NCI-H146 treated with DMSO at 0.1 percent for 48 hours (cell line): ENCODE results near the gene SLC31A1.
"Not testable (repeated sequence)": the region's sequence is repeated elsewhere in the genome, so short reads cannot be mapped to it uniquely, and the experiment has no call there.

Experiments
- DNase-seq: peaks from one replicate; lab custom pipeline; 2025; ENCODE audit not compliant: unreplicated experiment; lab: John Stamatoyannopoulos, UW

SLC31A1 gene

GRCh38 chr9:113220467-113221002 is 809 bp upstream of the SLC31A1 start:
- DNase-seq, result no peak

- peak; percentile 1 for DNase-seq
Observed at GRCh38 chr9:113221800-113222481, 597 bp downstream of the SLC31A1 start.

GRCh38 chr9:113222482-113222841 is 1.1 kb downstream of the SLC31A1 start:
- DNase-seq, result no peak

GRCh38 chr9:113223963-113224362 is 2.6 kb downstream of the SLC31A1 start:
- DNase-seq, result no peak

GRCh38 chr9:113227436-113227835 is 6.1 kb downstream of the SLC31A1 start:
- no peak for DNase-seq

GRCh38 chr9:113228130-113228665 is 6.9 kb downstream of the SLC31A1 start:
- no peak for DNase-seq

- no peak for DNase-seq
Observed at GRCh38 chr9:113231701-113232100, 10.4 kb downstream of the SLC31A1 start.

- DNase-seq, result not testable (repeated sequence)
Observed at GRCh38 chr9:113235701-113236255, 14.4 kb downstream of the SLC31A1 start.

- DNase-seq, result no peak
Observed at GRCh38 chr9:113237026-113237425, 15.7 kb downstream of the SLC31A1 start.

- no peak for DNase-seq
Observed at GRCh38 chr9:113238202-113238858, 17.0 kb downstream of the SLC31A1 start.

- DNase-seq, result no peak
Observed at GRCh38 chr9:113238859-113239232, 17.5 kb downstream of the SLC31A1 start.

- no peak for DNase-seq
Observed at GRCh38 chr9:113241161-113241560, 19.8 kb downstream of the SLC31A1 start.

GRCh38 chr9:113244556-113244955 is 23.2 kb downstream of the SLC31A1 start:
- no peak for DNase-seq

- DNase-seq, result no peak
Observed at GRCh38 chr9:113245894-113246293, 24.6 kb downstream of the SLC31A1 start.

GRCh38 chr9:113246928-113247327 is 25.6 kb downstream of the SLC31A1 start:
- DNase-seq, result no peak

GRCh38 chr9:113247640-113248039 is 26.3 kb downstream of the SLC31A1 start:
- no peak for DNase-seq

- not testable (repeated sequence) for DNase-seq
Observed at GRCh38 chr9:113249661-113250060, 28.3 kb downstream of the SLC31A1 start.

- no peak for DNase-seq
Observed at GRCh38 chr9:113250807-113251206, 29.5 kb downstream of the SLC31A1 start.

GRCh38 chr9:113254991-113255390 is 33.6 kb downstream of the SLC31A1 start:
- no peak for DNase-seq

GRCh38 chr9:113255438-113255837 is 34.1 kb downstream of the SLC31A1 start:
- DNase-seq, result no peak

- DNase-seq, result no peak
Observed at GRCh38 chr9:113257863-113258262, 36.5 kb downstream of the SLC31A1 start.

GRCh38 chr9:113258282-113258681 is 36.9 kb downstream of the SLC31A1 start:
- no peak for DNase-seq
